ENCODE data around the gene CCDC112. TPM values are rescaled to one million over a fixed set of nuclear protein-coding genes. Genes with fewer than 3 reads are reported as not detected.

CCDC112 gene, protein sequence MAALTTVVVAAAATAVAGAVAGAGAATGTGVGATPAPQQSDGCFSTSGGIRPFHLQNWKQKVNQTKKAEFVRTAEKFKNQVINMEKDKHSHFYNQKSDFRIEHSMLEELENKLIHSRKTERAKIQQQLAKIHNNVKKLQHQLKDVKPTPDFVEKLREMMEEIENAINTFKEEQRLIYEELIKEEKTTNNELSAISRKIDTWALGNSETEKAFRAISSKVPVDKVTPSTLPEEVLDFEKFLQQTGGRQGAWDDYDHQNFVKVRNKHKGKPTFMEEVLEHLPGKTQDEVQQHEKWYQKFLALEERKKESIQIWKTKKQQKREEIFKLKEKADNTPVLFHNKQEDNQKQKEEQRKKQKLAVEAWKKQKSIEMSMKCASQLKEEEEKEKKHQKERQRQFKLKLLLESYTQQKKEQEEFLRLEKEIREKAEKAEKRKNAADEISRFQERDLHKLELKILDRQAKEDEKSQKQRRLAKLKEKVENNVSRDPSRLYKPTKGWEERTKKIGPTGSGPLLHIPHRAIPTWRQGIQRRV
- 5.2 and 5.3 TPM in 2 replicates for total RNA-seq

DNA sequence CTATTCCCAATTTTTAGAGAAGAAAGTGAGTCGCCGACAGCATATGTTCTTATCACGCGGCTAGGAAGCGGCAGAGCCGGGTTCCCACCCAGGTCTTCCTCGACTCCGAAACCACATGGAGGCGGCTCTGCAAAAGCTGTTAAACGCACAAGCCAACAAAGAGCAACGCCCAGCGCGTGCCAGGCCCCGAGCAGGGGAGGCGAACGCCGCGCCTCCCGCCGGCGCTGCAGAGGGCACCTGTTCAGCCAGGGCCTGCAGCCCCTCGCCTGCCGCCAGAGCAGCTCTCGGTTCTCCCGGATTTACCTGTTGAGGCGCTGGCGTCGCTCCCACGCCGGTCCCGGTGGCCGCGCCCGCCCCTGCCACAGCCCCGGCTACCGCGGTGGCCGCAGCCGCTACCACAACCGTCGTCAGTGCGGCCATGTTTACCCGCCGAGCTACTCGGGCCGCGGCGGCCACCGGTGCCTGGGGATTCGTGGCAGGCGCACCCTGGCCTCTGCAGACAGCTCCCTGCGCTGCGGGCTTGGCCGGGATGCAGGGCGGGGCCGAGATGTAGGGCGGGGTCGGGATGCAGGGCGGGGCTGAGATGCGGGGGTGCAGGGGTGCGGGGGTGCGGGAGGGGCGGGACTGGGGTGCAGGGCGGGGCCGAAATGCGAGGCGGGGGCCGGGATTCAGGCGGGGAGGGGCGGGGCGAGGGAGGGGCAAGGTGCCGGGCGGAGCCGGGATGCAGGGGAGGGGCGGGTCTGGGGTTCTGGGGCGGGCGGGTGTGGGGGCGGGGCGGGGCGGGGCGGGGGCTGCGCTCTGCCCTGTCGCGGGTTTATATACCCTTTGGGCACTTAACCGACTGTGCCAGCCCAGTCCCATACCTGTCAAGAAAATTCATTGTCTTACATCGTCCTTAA lies at the start of gene CCDC112:
Gene CCDC112 (minus strand): TSS at position 531 of the 899 bp plus-strand sequence. CDS start 111 bp downstream, at position 420.
- TF ChIP-seq CTCF (IDR thresholded peaks at IDR 0.05) = no peak
- DNase-seq (peak; percentile 64), ATAC-seq (ENCODE audit: low read depth) (peak; percentile 83)
- Mint-ChIP-seq H3K36me3 (ENCODE audit: low read depth) (peaks cover 4% of the 10 kb centered on the region), H3K4me3 (peak within 1 kb of the TSS; percentile 85), H3K27me3 (no peaks in the 10 kb centered on the region), H3K9me3 (peaks cover 4% of the 10 kb centered on the region), H3K4me1 (peaks cover 13% of the 10 kb centered on the region), H3K27ac (peak within 1 kb of the TSS; percentile 47)
- intact Hi-C loops (cut with micrococcal nuclease) = loop anchor here (1.0 to 5.0 kb wide), 6 partner anchors 34 to 546 kb away; partner anchors contain the start of genes AP3S1, ATG12, FEM1C and PGGT1B
- CTCF ChIA-PET = interaction anchor here (0.9 to 1.7 kb wide), 3 partner anchors 13 to 306 kb away, joined by 3 to 4 read pairs (median 3); partner anchors contain the start of gene TICAM2
- POLR2A ChIA-PET = interaction anchor here (0.6 to 2.1 kb wide), 18 partner anchors 20 to 889 kb away, joined by 3 to 10 read pairs (median 3); partner anchors contain the start of gene FEM1C

DNA sequence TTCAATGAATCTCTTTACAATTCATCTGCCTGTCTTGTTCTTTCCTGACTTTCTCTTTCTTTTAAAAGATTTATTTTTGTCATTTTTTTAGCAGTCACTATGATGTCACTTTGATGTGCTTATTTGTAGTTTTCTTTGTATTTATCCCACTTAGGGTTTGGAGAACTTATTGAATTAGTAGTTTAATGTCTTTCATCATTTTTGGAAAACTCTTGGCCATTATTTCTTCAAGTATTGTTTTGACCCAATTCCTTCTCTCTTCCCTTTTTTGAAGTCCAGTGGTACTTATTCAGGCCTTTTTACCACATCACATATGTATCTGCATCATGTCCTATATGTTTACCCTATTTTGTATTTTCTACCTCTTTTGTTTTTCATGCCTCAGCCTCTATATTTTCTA lies 48.9 kb upstream of the CCDC112 start:
- H3K4me1 Mint-ChIP-seq = no peaks in the 10 kb centered on the region
- H3K4me3 Mint-ChIP-seq = no peak overlapping the region
- peaks cover 4% of the 10 kb centered on the region for H3K9me3 Mint-ChIP-seq
- intact Hi-C loops (cut with micrococcal nuclease) = no loop called here
- H3K27ac Mint-ChIP-seq = no peak overlapping the region
- no peak for ATAC-seq (ENCODE audit: low read depth)
- CTCF ChIA-PET = no interaction called here
- H3K36me3 Mint-ChIP-seq (ENCODE audit: low read depth) = no peaks in the 10 kb centered on the region
- TF ChIP-seq CTCF (IDR thresholded peaks at IDR 0.05) = no peak
- POLR2A ChIA-PET = no interaction called here
- peaks cover 11% of the 10 kb centered on the region for H3K27me3 Mint-ChIP-seq
- DNase-seq = no peak

DNA sequence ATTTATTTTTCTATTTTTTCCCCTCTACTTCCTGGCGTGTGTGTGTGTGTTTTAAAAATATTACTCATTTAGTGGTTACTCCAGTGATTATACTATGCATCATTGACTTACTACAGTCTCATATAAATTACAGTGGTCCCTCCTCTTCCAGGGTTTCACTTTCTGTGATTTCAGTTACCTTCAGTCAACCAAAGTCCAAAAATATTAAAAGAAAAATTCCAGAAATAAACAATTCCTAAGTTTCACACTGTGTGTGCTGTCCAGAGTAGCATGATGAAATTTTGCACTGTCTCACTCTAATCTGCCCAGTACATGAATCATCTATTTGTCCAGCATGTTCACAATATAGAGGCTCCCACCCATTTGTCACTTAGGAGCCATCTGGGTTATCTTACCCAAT lies 47.4 kb upstream of the CCDC112 start:
- Mint-ChIP-seq H3K4me3 (no peak overlapping the region), H3K36me3 (ENCODE audit: low read depth) (no peaks in the 10 kb centered on the region), H3K4me1 (no peaks in the 10 kb centered on the region), H3K27ac (no peak overlapping the region), H3K27me3 (peaks cover 17% of the 10 kb centered on the region), H3K9me3 (peaks cover 4% of the 10 kb centered on the region)
- intact Hi-C loops (cut with micrococcal nuclease) = no loop called here
- no peak for DNase-seq
- ChIA-PET CTCF (no interaction called here), POLR2A (no interaction called here)
- no peak for ATAC-seq (ENCODE audit: low read depth)
- no peak for TF ChIP-seq CTCF (IDR thresholded peaks at IDR 0.05)

GRCh38 chr5:115342590-115343377 lies 46.3 kb upstream of the CCDC112 start:
- intact Hi-C loops (cut with micrococcal nuclease) = no loop called here
- DNase-seq (no peak), ATAC-seq (ENCODE audit: low read depth) (no peak)
- Mint-ChIP-seq H3K4me3 (no peak overlapping the region), H3K36me3 (ENCODE audit: low read depth) (no peaks in the 10 kb centered on the region), H3K9me3 (peaks cover 4% of the 10 kb centered on the region), H3K27ac (no peak overlapping the region), H3K4me1 (no peaks in the 10 kb centered on the region), H3K27me3 (peaks cover 12% of the 10 kb centered on the region)
- ChIA-PET CTCF (no interaction called here), POLR2A (no interaction called here)
- TF ChIP-seq CTCF (IDR thresholded peaks at IDR 0.05) = no peak

All from activated B cell treated with CpG ODN at 0.5 μM for 24 hours (primary cell).